ENCODE results near the gene NTM. TPM values are rescaled to one million over a fixed set of nuclear protein-coding genes. Genes with fewer than 3 reads are reported as not detected.

NTM gene
- total and polyA plus RNA-seq, 2 of the 8 experiments (the other 6 are each of a cell fraction or from before 2014, with no cell fraction given) = 13.4 to 20.0 TPM

- POLR2A ChIA-PET (ENCODE audit: partially characterized antibody) = no interaction called here
- H2AFZ ChIP-seq (ENCODE audit: low read length) = no peak overlapping the region
- H3K79me1 ChIP-seq (ENCODE audit: low read depth, low read length) = no peaks in the 10 kb centered on the region
- no peak overlapping the region for H3K4me2 ChIP-seq (ENCODE audit: insufficient read depth in 1 of 2, low read depth in 2 of 2, low read length in 2 of 2)
- CTCF ChIA-PET (ENCODE audit: partially characterized antibody) = interaction anchor here (0.7 to 2.4 kb wide), 6 partner anchors 10 to 228 kb away, joined by 3 to 16 read pairs (median 4); no protein-coding TSS in a partner anchor
- no peak overlapping the region for H2AK5ac ChIP-seq (ENCODE audit: low read depth, low read length)
- H2BK15ac ChIP-seq (ENCODE audit: low read length) = no peak overlapping the region
- no peak overlapping the region for H3K14ac ChIP-seq (ENCODE audit: insufficient read length)
- H3K27ac ChIP-seq (ENCODE audit: low read depth, low read length) = no peak overlapping the region
- no peak overlapping the region for H2BK20ac ChIP-seq (ENCODE audit: low read length)
- H4K8ac ChIP-seq (ENCODE audit: extremely low read depth, insufficient read depth, low read length) = no peak overlapping the region
- no peak overlapping the region for H2BK5ac ChIP-seq (ENCODE audit: low read depth, low read length)
- no peak overlapping the region for H4K5ac ChIP-seq (ENCODE audit: insufficient read length, low read depth, low read length)
- H3K36me3 ChIP-seq (ENCODE audit: control insufficient read depth in 2 of 4, insufficient read depth in 4 of 4, low read length in 3 of 4) = no peaks in the 10 kb centered on the region
- H3K4me3 ChIP-seq (ENCODE audit: extremely low read depth in 1 of 4, insufficient read depth in 2 of 4, low read depth in 3 of 4, low read length in 4 of 4) = no peak overlapping the region
- no peaks in the 10 kb centered on the region; a peak in 1 of 7 replicates for H3K4me1 ChIP-seq (replicated peaks in 1 of 4; ENCODE audit: control insufficient read depth in 3 of 4, insufficient read depth in 4 of 4, low read length in 3 of 4)
- H3K9me3 ChIP-seq (ENCODE audit: insufficient read depth in 2 of 2, low read depth in 1 of 2, low read length in 1 of 2) = no peaks in the 10 kb centered on the region
- no peak overlapping the region for H3K9ac ChIP-seq (replicated peaks in 1 of 4; ENCODE audit: extremely low read depth in 1 of 4, low read depth in 3 of 4, low read length in 3 of 4)
- H2BK120ac ChIP-seq (replicated peaks; ENCODE audit: low read depth, low read length) = no peak overlapping the region
- H3K27me3 ChIP-seq (replicated peaks in 1 of 4; ENCODE audit: control insufficient read depth in 3 of 4, extremely low read depth in 1 of 4, insufficient read depth in 3 of 4, low read length in 3 of 4) = no peaks in the 10 kb centered on the region
- H3K4ac ChIP-seq (replicated peaks; ENCODE audit: insufficient read length, low read depth, low read length) = no peak overlapping the region
- no peaks in the 10 kb centered on the region for H3K23me2 ChIP-seq (ENCODE audit: low read depth, low read length)
- no peak overlapping the region for H3K23ac ChIP-seq (ENCODE audit: insufficient read length)
- no peak overlapping the region for H3K18ac ChIP-seq (ENCODE audit: extremely low read depth, low read length)
- H4K91ac ChIP-seq (replicated peaks; ENCODE audit: insufficient read length, low read length) = no peak overlapping the region
- DNase-seq (ENCODE audit: low read depth in 1 of 2, low spot score in 2 of 2) = no peak
- WGBS, 2 experiments (ENCODE audit: extremely low coverage in 1 of 2, insufficient coverage in 1 of 2, insufficient read length in 1 of 2, insufficient replicate concordance in 2 of 2, low coverage in 1 of 2, low lambda C conversion rate in 2 of 2, missing lambda C conversion rate in 1 of 2) = 85% methylated on average over 2 of the region's 2 CpGs; no CpG with 5 or more reads in 1 of the 2 experiments
- no peaks in the 10 kb centered on the region for H4K20me1 ChIP-seq (replicated peaks in 1 of 2; ENCODE audit: control insufficient read depth in 1 of 2, insufficient read depth in 2 of 2, low read length in 2 of 2)
- H3K79me2 ChIP-seq (ENCODE audit: control insufficient read depth in 1 of 2, insufficient read depth in 2 of 2, low read length in 2 of 2) = no peaks in the 10 kb centered on the region
- no peak overlapping the region for H3K56ac ChIP-seq (replicated peaks; ENCODE audit: insufficient read length, low read depth, low read length)
- FAIRE-seq = no peak
- H2BK12ac ChIP-seq (ENCODE audit: low read depth, low read length) = no peak overlapping the region
- TF ChIP-seq TAF1 (IDR thresholded peaks at IDR 0.05; ENCODE audit: low read depth, low read length) (no peak), EGR1 (IDR thresholded peaks at IDR 0.05; ENCODE audit: borderline replicate concordance, low read depth, low read length) (no peak), SP4 (IDR thresholded peaks at IDR 0.05; ENCODE audit: low read length) (no peak), CTCF (IDR thresholded peaks at IDR 0.05; ENCODE audit: control extremely low read depth in 1 of 3, insufficient read depth in 1 of 3, low read depth in 1 of 3, low read length in 3 of 3) (no peak), ASH2L (IDR thresholded peaks at IDR 0.05; ENCODE audit: low read length) (no peak), CREB1 (IDR thresholded peaks at IDR 0.05) (no peak), CBX5 (IDR thresholded peaks at IDR 0.05; ENCODE audit: low read depth, low read length) (no peak), YY1 (IDR thresholded peaks at IDR 0.05; ENCODE audit: low read depth, low read length) (no peak), GABPA (IDR thresholded peaks at IDR 0.05; ENCODE audit: borderline replicate concordance, insufficient read depth, low read length) (no peak), GTF2F1 (IDR thresholded peaks at IDR 0.05; ENCODE audit: borderline replicate concordance, low read depth, low read length) (no peak), PHF8 (conservative IDR thresholded peaks at IDR 0.05; ENCODE audit: low read depth, low read length) (no peak), JUND (IDR thresholded peaks at IDR 0.05; ENCODE audit: low read length) (no peak), SP1 (IDR thresholded peaks at IDR 0.05; ENCODE audit: low read depth, low read length) (no peak)
Measured at GRCh38 chr11:132139181-132139580, 768.8 kb downstream of the NTM start.
